HCT116 (cell line): ENCODE measurements around the gene CSH1. TPM values are rescaled to one million over a fixed set of nuclear protein-coding genes. Genes with fewer than 3 reads are reported as not detected.
"Not testable (repeated sequence)": the region's sequence is repeated elsewhere in the genome, so short reads cannot be mapped to it uniquely, and the experiment has no call there.

Experiments used
- ATAC-seq: fragments of 200-7000 bp; cut with Tn5 transposase; 2 replicates; pipeline ENCODE4 v1.9.1; 2020; ENCODE audit warnings: mild to moderate bottlenecking, moderate library complexity
- BruUV-seq: library from RNA; stranded (reverse); fragments of 400-500 nt; replicated peaks from 2 replicates; lab custom pipeline; 2021; lab: Mats Ljungman, UMichigan
- CTCF ChIA-PET: fragments of 300-600 bp; sonication (Branson Sonifier 250); formaldehyde crosslinking; loops from one replicate; lab custom pipeline; 2021; ENCODE audit warnings: antibody characterized with exemption; lab: Charles Lee
- POLR2A ChIA-PET: fragments of 300-600, 350-600 bp; sonication (Branson Sonifier 250); formaldehyde crosslinking; loops from one replicate; lab custom pipeline; 2021; ENCODE audit warnings: antibody characterized with exemption; lab: Charles Lee
- RAD21 ChIA-PET, 2 experiments: fragments of 300-600 bp; sonication (Branson Sonifier 250); formaldehyde crosslinking; loops; one replicate each; lab custom pipeline; 2023; ENCODE audit warnings: low total read pairs in 2 of 2; ENCODE audit not compliant: uncharacterized antibody in 2 of 2, unreplicated experiment in 2 of 2, low non-redundant PET in 1 of 2; lab: Charles Lee
- DNase-seq: peaks from one replicate; pipeline ENCODE4 v3.0.0-alpha.2; 2010; ENCODE audit warnings: low read depth, low spot score
- H2AFZ ChIP-seq: fragments of 200-600 bp; shearing (Covaris generic), sonication (generic); 2 replicates; pipeline ENCODE4 v1.6.1; 2017; ENCODE audit warnings: low read depth, mixed run types, mixed read lengths, antibody characterized with exemption, low read length; ENCODE audit not compliant: poor library complexity, severe bottlenecking
- H3K27ac ChIP-seq: 2 replicates; pipeline ENCODE4 v1.5.1; 2012; ENCODE audit warnings: low read depth, low read length
- H3K27me3 ChIP-seq: fragments of 200-600 bp; sonication (generic); 2 replicates; pipeline ENCODE4 v1.6.1; 2016; ENCODE audit warnings: mixed run types, low read length, mixed read lengths; ENCODE audit not compliant: insufficient read depth
- H3K36me3 ChIP-seq, 2 experiments: fragments of 200-500 bp in 1 of 2; fragments of 200-600 bp in 1 of 2; sonication (Bioruptor generic) in 1 of 2; sonication (generic) in 1 of 2; 2 replicates each; pipeline versions ENCODE4 v1.5.1 to v1.6.1; 2014 to 2016; ENCODE audit warnings: low read length in 2 of 2, inconsistent platforms in 1 of 2, mixed read lengths in 1 of 2, mixed run types in 1 of 2; ENCODE audit not compliant: insufficient read depth in 2 of 2, control insufficient read depth in 1 of 2
- H3K4me1 ChIP-seq, 2 experiments: fragments of 200-600 bp in 1 of 2; sonication (generic) in 1 of 2; 2 replicates each; pipeline versions ENCODE4 v1.5.1 to v1.6.1; 2012 to 2017; ENCODE audit warnings: low read length in 2 of 2, inconsistent platforms in 1 of 2, mild to moderate bottlenecking in 1 of 2, mixed read lengths in 1 of 2, mixed run types in 1 of 2, moderate library complexity in 1 of 2; ENCODE audit not compliant: insufficient read depth in 2 of 2, control insufficient read depth in 1 of 2
- H3K4me2 ChIP-seq: fragments of 200-600 bp; sonication (generic); 2 replicates; pipeline ENCODE4 v1.6.1; 2017; ENCODE audit warnings: mixed run types, low read length, mixed read lengths
- H3K4me3 ChIP-seq, 2 experiments: fragments of 200-600 bp in 1 of 2; sonication (generic) in 1 of 2; replicated peaks in 1 of 2; 2 replicates each; pipeline ENCODE4 v1.5.1; 2011 to 2016; ENCODE audit warnings: low read length in 2 of 2, control low read depth in 1 of 2, low read depth in 1 of 2, mild to moderate bottlenecking in 1 of 2, mixed read lengths in 1 of 2, mixed run types in 1 of 2
- H3K79me2 ChIP-seq: fragments of 200-600 bp; sonication (generic); 2 replicates; pipeline ENCODE4 v1.6.1; 2017; ENCODE audit warnings: mild to moderate bottlenecking, mixed run types, low read length, moderate library complexity, mixed read lengths; ENCODE audit not compliant: insufficient read depth
- H3K9ac ChIP-seq: fragments of 200-600 bp; sonication (generic); 2 replicates; pipeline ENCODE4 v1.6.1; 2016; ENCODE audit warnings: low read length, mixed read lengths
- H3K9me2 ChIP-seq: fragments of 200-600 bp; sonication (generic), shearing (Covaris generic); 2 replicates; pipeline ENCODE4 v1.6.1; 2017; ENCODE audit warnings: mixed run types, mild to moderate bottlenecking, moderate library complexity; ENCODE audit not compliant: insufficient read depth
- H3K9me3 ChIP-seq, 2 experiments: fragments of 200-500 bp in 1 of 2; fragments of 200-600 bp in 1 of 2; sonication (Bioruptor generic) in 1 of 2; sonication (generic) in 1 of 2; 2 replicates each; pipeline ENCODE4 v1.6.1; 2014 to 2017; ENCODE audit warnings: low read length in 2 of 2, mixed read lengths in 2 of 2, inconsistent platforms in 1 of 2, low read depth in 1 of 2, mild to moderate bottlenecking in 1 of 2, mixed run types in 1 of 2, moderate library complexity in 1 of 2; ENCODE audit not compliant: control insufficient read depth in 1 of 2, insufficient read depth in 1 of 2
- H4K20me1 ChIP-seq: fragments of 200-600 bp; sonication (generic), shearing (Covaris generic); 2 replicates; pipeline ENCODE4 v1.6.1; 2017; ENCODE audit warnings: mixed run types, mild to moderate bottlenecking, moderate library complexity; ENCODE audit not compliant: insufficient read depth
- CTCF ChIP-seq, 3 experiments: fragments of 200-600 bp in 1 of 3; sonication (generic) in 1 of 3; IDR thresholded peaks in 2 of 3; conservative IDR thresholded peaks in 1 of 3; 2 replicates each; pipeline ENCODE4 v1.5.1; 2012 to 2017; ENCODE audit warnings: low read depth in 2 of 3, low read length in 2 of 3, antibody characterized with exemption in 1 of 3, borderline replicate concordance in 1 of 3, control low read depth in 1 of 3, mild to moderate bottlenecking in 1 of 3, mixed read lengths in 1 of 3, mixed run types in 1 of 3, moderate library complexity in 1 of 3; ENCODE audit not compliant: insufficient read depth in 1 of 3
- RAD21 ChIP-seq: IDR thresholded peaks from 2 replicates; pipeline ENCODE4 v1.6.1; 2012; ENCODE audit warnings: low read depth, mild to moderate bottlenecking
- intact Hi-C: fragments of 100-400 bp; cut with micrococcal nuclease; formaldehyde crosslinking; loops from 2 replicates; pipeline ENCODE4 v1.10.0; 2022
- total RNA-seq: library from RNA; stranded (reverse); gene quantifications from one replicate; pipeline ENCODE4 v1.2.1, GENCODE V29; 2021; ENCODE audit not compliant: unreplicated experiment

Gene CSH1
- total RNA-seq, 1 experiment from 2014 or later = not detected

- H3K36me3 ChIP-seq, BruUV-seq, intact Hi-C loops, H3K9ac ChIP-seq, H3K4me2 ChIP-seq, RAD21 ChIA-PET, CTCF ChIA-PET, H3K9me2 ChIP-seq, ATAC-seq, H3K79me2 ChIP-seq, DNase-seq, H3K4me1 ChIP-seq, H2AFZ ChIP-seq, H3K27me3 ChIP-seq, H4K20me1 ChIP-seq, H3K4me3 ChIP-seq, POLR2A ChIA-PET, H3K9me3 ChIP-seq, H3K27ac ChIP-seq: not testable (repeated sequence)
Measured at GRCh38 chr17:63909586-63909985, 13.2 kb upstream of the CSH1 start.

DNA sequence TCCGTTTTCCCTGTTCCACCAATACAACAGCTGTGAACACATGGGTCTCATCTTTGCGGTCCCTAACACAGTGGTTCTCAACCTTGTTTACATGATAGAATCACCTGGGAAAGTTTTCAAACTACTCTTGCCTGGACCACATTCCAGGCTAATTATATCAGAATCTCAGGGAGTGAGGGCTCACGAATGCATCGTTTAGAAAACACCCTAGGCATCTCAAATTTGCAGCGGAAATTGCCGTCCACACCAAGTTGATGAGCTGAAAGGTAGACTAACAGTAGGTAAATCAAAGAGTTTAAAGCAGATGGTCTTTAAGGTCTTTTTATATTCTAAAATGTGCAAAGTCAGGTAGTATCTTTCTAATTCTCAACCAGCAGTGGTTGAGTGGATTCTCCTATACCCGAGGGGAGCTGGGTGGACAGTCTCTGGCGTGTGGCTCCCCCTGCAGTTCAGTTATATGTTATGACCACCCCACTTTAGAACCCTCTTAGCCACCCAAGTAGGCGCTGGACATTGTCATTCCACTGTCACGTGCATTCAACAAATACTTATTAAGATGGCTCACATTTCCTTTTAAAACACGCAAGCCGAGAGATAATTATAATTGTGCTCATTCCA is 10.9 kb upstream of the CSH1 start:
- H3K79me2 ChIP-seq, DNase-seq, H3K36me3 ChIP-seq, H3K9me3 ChIP-seq, H3K4me1 ChIP-seq, H3K9me2 ChIP-seq, H4K20me1 ChIP-seq, H3K27ac ChIP-seq, H3K9ac ChIP-seq, H3K4me3 ChIP-seq, RAD21 ChIA-PET, POLR2A ChIA-PET, H2AFZ ChIP-seq, intact Hi-C loops, H3K27me3 ChIP-seq, BruUV-seq, H3K4me2 ChIP-seq: not testable (repeated sequence)
- peak; percentile 69 for ATAC-seq
- CTCF ChIA-PET = interaction anchor here (0.8 to 1.6 kb wide), 7 partner anchors 11 to 482 kb away, joined by 3 to 7 read pairs (median 4); partner anchors contain the start of gene GH1
- peak; percentile 19; the same call in 1 of the 2 replicates for TF ChIP-seq RAD21
- peak; percentile 10 to 44 (median 32); a peak in 3 of 6 replicates for TF ChIP-seq CTCF (IDR thresholded peaks at IDR 0.05 in 2 of 3, conservative IDR thresholded peaks at IDR 0.05 in 1 of 3; ENCODE audit: borderline replicate concordance in 1 of 3, insufficient read depth in 1 of 3, low read depth in 2 of 3, low read length in 2 of 3)

DNA sequence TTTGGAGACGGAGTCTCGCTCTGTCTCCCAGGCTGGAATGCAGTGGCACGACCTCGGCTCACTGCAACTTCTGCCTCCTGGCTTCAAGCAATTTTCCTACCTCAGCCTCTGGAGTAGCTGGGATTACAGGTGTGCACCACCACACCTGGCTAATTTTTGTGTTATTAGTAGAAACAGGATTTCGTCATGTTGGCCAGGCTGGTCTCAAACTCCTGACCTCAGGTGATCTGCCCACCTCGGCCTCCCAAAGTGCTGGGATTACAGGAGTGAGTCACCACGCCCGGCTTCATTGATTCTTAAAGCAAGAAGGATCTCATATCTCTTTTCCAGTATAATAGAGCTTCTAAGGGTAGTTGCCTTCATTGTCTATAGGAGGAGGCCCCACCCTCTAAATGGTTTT is 8.4 kb upstream of the CSH1 start:
- ChIA-PET CTCF (interaction anchor here (0.7 to 2.2 kb wide), 7 partner anchors 16 to 515 kb away, joined by 3 to 19 read pairs (median 5); no protein-coding TSS in a partner anchor), RAD21 (interaction anchor here in 1 of 2 experiments (0.7 kb wide), 1 partner anchor 224 kb away, joined by 5 read pairs; no protein-coding TSS in a partner anchor)
- BruUV-seq, H3K9me2 ChIP-seq, H3K79me2 ChIP-seq, POLR2A ChIA-PET, H3K36me3 ChIP-seq, DNase-seq, H3K27me3 ChIP-seq, intact Hi-C loops, ATAC-seq, H3K4me3 ChIP-seq, H3K27ac ChIP-seq, H4K20me1 ChIP-seq, H2AFZ ChIP-seq, H3K4me2 ChIP-seq, H3K9me3 ChIP-seq, H3K4me1 ChIP-seq, H3K9ac ChIP-seq: not testable (repeated sequence)
